Heart right ventricle (tissue), 16 donors: ENCODE results near the gene KRT10. TPM values are rescaled to one million over a fixed set of nuclear protein-coding genes. Genes with fewer than 3 reads are reported as not detected.
A peak's percentile ranks its signal among the peaks of the same experiment; 100 is the strongest.

ENCODE experiments used
- ATAC-seq, 8 donors: fragments of 200-7000 bp; cut with Tn5 transposase; one replicate each; pipeline ENCODE4 v1.9.1; 2020; ENCODE audit warnings: mild to moderate bottlenecking in 8 of 8, moderate library complexity in 8 of 8, moderate number of reproducible peaks in 1 of 8
- DNase-seq, 2 donors: peaks; one replicate each; pipeline ENCODE4 v3.0.0-alpha.2; 2020
- H3K27ac ChIP-seq, 10 donors: fragments of 200-600 bp; sonication (generic) in 2 of 10; one replicate each; pipeline versions ENCODE4 v1.5.0 to v1.8.0; 2020 to 2022; ENCODE audit warnings: mild to moderate bottlenecking in 3 of 10
- H3K27me3 ChIP-seq, 7 donors: fragments of 200-600 bp; one replicate each; pipeline ENCODE4 v1.8.0; 2021 to 2022; ENCODE audit warnings: mild to moderate bottlenecking in 2 of 7
- H3K36me3 ChIP-seq, 9 donors: fragments of 200-600 bp; sonication (generic) in 1 of 9; one replicate each; pipeline versions ENCODE4 v1.5.0 to v1.8.0; 2020 to 2022; ENCODE audit warnings: mild to moderate bottlenecking in 2 of 9
- H3K4me1 ChIP-seq, 9 donors: fragments of 200-600 bp; sonication (generic) in 1 of 9; one replicate each; pipeline versions ENCODE4 v1.5.0 to v1.8.0; 2020 to 2022; ENCODE audit warnings: mild to moderate bottlenecking in 4 of 9
- H3K4me3 ChIP-seq, 10 donors: fragments of 200-600 bp; sonication (generic) in 2 of 10; one replicate each; pipeline versions ENCODE4 v1.5.0 to v1.8.0; 2020 to 2022; ENCODE audit warnings: mild to moderate bottlenecking in 7 of 10, moderate library complexity in 2 of 10
- H3K9me3 ChIP-seq, 11 donors: fragments of 200-600 bp in 10 of 11; sonication (generic) in 2 of 11; one replicate each; pipeline versions ENCODE4 v1.5.0 to v1.8.0; 2013 to 2022; ENCODE audit warnings: mild to moderate bottlenecking in 2 of 11, control low read depth in 1 of 11, moderate library complexity in 1 of 11
- WGBS, 2 donors: extraction: QIAGEN DNeasy Blood & Tissue Kit; methylation state at CpG; one replicate each; pipeline ENCODE4 v1.1.7; 2013; ENCODE audit warnings: inconsistent platforms in 1 of 2; 5-methylcytosine and 5-hydroxymethylcytosine counted together
- intact Hi-C, 10 donors: fragments of 100-400 bp; cut with DNase I; formaldehyde crosslinking; loops; one replicate each; pipeline versions ENCODE4 v1.11.1 to v1.14.2; 2022
- long read RNA-seq, 3 donors: library from polyadenylated mRNA; unstranded; transcript quantifications; one replicate each; pipeline ENCODE4 v2.0.0, GENCODE V29; 2020 to 2021
- polyA plus RNA-seq, 2 donors: library from polyadenylated mRNA; stranded (reverse); fragments of 200-250 nt; gene quantifications; one replicate each; pipeline ENCODE4 v1.2.3, GENCODE V29; 2013
- total RNA-seq, 10 donors: library from RNA; stranded (reverse); fragmentation: NEBNext Ultra II Directional in 3 of 10; extraction: Animal tissue kit (Norgen Biotek cat#: 25700) in 3 of 10; gene quantifications; one replicate each; pipeline versions ENCODE4 v1.2.1 to v1.2.4, GENCODE V29; 2021 to 2023
- TF ChIP-seq, protein P1 (sequence below), 9 donors: fragments of 200-600 bp; sonication (generic) in 2 of 9; IDR thresholded peaks; one replicate each; pipeline versions ENCODE4 v1.5.0 to v1.8.0; 2021 to 2022; ENCODE audit warnings: antibody characterized with exemption in 9 of 9, mild to moderate bottlenecking in 5 of 9, moderate library complexity in 1 of 9
- donor health status: Arrhythmogenic right ventricular cardiomyopathy.
- donor health status: ischemic (EF 13 %, LVEDD 7.1; RV severe dilation, severe dysfunction).
- donor health status: healthy with polysubstance abuse.
- donor health status: DM: no; HTN: yes; CAD: no.
- donor health status: DM: no; HTN: no; CAD: no.
- donor health status: ischemic (EF 25% LVEDD 6.9; RV normal size, moderate dysfunction).
- donor health status: ischemic (EF 25% LVEDD 5.7; RV mildly dilated, moderate dysfunction).
- donor health status: healthy.
- donor health status: DM: yes; HTN: yes; CAD: no.
- donor health status: Ischemic cardiomyopathy.
- donor health status: ischemic (EF 35%, LVEDD 5.7; RV mildly dilated, moderate dysfunction).
- donor health status: nonischemic (EF 11% LVEDD 7.7; RV severe dilation, severe dysfunction).
- donor health status: DM: yes; HTN: yes; CAD: no.
- donor health status: PGD.
- donor health status: ischemic (EF 29% LVEDD 5.4; RV normal size, mild dysfunction).
- donor health status: nonischemic (EF 23%, LVEDD 6.1; RV moderate dilation, normal function).

Gene KRT10
- total RNA-seq: 10 to 100 TPM; 40.9 to 63.1 (median 48.5) TPM
- polyA plus RNA-seq: 10 to 100 TPM; 44.0 to 86.8 TPM
- long read RNA-seq, donor 1, partial matches to known transcripts: 59 of 61 reads
- long read RNA-seq, donor 1, other reads (novel, unspliced or antisense): 1 of 61 reads
- long read RNA-seq, donor 2, transcript KRT10-202 (2 exons, 583 nt): major isoform, 13 of 112 reads
- long read RNA-seq, donor 2, partial matches to known transcripts: 97 of 112 reads
- long read RNA-seq, donor 2, other reads (novel, unspliced or antisense): 2 of 112 reads
- long read RNA-seq, donor 3, partial matches to known transcripts: 3 of 3 reads
- long read RNA-seq, donor 3, other reads (novel, unspliced or antisense): 0 of 3 reads

DNA sequence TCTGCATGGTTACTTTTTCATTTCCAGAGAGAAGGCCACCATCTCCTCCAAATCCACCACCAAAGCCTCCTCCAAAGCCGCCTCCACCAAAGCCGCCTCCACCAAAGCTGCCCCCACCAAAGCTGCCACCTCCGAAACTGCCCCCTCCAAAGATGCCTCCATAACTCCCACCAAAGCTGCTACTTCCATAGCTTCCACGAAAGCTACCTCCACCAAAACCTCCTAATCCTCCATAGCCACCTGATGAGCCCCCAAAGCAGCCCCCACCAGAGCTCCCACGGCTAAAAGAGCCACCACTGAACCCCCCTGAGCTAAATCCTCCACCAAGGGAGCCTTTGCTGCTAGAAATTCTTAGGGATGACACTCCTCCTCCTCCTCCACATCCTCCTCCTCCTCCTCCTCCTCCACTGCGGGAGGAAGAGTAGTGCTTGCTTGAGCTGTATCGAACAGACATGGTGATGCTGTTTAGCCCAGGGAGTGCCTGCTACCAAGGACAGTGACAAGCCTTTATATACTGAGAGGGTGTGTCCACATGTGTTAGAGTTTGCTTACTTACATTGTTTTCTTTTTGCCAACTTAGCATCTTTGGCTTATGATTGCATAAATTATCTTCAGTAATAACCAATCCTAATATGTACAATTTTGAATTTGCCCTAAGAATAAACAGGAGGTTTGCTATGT lies at the start of gene KRT10:
Gene KRT10 (minus strand): TSS at position 483 of the 681 bp plus-strand sequence. CDS start 29 bp downstream, at position 454.
- Histone ChIP-seq H3K27me3 (no peaks in the 10 kb centered on the region), H3K27ac (peak within 1 kb of the TSS in 2 of 10 donors; percentile 94 to 98), H3K4me3 (no peak within 1 kb of the TSS), H3K9me3 (no peaks in the 10 kb centered on the region), H3K36me3 (peaks cover 0 to 9% (median 0%) of the 10 kb centered on the region in 9 donors), H3K4me1 (peaks cover 0 to 39% (median 24%) of the 10 kb centered on the region in 9 donors)
- ATAC-seq (no peak), DNase-seq (no peak)
- intact Hi-C loops: loop anchor here in 1 of 10 donors (10.0 kb wide), 1 partner anchor 57 kb away; no protein-coding TSS in a partner anchor
- 70 to 89% methylated on average over 7 of the region's 7 CpGs for WGBS, 2 donors
- TF ChIP-seq, protein P1, sequence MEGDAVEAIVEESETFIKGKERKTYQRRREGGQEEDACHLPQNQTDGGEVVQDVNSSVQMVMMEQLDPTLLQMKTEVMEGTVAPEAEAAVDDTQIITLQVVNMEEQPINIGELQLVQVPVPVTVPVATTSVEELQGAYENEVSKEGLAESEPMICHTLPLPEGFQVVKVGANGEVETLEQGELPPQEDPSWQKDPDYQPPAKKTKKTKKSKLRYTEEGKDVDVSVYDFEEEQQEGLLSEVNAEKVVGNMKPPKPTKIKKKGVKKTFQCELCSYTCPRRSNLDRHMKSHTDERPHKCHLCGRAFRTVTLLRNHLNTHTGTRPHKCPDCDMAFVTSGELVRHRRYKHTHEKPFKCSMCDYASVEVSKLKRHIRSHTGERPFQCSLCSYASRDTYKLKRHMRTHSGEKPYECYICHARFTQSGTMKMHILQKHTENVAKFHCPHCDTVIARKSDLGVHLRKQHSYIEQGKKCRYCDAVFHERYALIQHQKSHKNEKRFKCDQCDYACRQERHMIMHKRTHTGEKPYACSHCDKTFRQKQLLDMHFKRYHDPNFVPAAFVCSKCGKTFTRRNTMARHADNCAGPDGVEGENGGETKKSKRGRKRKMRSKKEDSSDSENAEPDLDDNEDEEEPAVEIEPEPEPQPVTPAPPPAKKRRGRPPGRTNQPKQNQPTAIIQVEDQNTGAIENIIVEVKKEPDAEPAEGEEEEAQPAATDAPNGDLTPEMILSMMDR (IDR thresholded peaks at IDR 0.05): no peak

DNA sequence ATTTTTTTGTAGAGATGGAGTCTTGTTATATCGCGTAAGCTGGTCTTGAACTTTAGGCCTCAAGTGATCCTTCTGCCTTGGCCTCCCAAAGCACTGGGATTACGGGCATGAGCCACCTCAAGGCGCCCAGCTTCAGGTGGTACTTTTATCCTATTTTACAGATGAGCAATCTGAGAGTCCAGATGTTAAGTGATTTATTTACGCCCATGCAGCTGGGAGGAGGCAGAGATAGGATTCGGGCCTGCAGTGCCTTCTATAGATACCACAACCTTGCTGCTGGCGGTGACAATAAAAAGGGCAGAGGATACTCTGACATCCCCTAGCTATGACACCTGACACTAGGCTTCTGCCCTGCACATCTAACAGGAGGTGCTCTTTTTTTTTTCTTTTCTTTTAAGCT lies 48.9 kb upstream of the KRT10 start:
- 87 to 96% methylated on average over 7 of the region's 7 CpGs for WGBS, 2 donors
- Histone ChIP-seq H3K27ac (no peak overlapping the region), H3K36me3 (no peaks in the 10 kb centered on the region), H3K4me1 (no peaks in the 10 kb centered on the region), H3K4me3 (no peak overlapping the region), H3K9me3 (no peaks in the 10 kb centered on the region), H3K27me3 (peaks cover 0 to 23% (median 7%) of the 10 kb centered on the region in 7 donors)
- intact Hi-C loops: no loop called here
- TF ChIP-seq, protein P1 (IDR thresholded peaks at IDR 0.05): no peak
- DNase-seq (no peak), ATAC-seq (no peak)

DNA sequence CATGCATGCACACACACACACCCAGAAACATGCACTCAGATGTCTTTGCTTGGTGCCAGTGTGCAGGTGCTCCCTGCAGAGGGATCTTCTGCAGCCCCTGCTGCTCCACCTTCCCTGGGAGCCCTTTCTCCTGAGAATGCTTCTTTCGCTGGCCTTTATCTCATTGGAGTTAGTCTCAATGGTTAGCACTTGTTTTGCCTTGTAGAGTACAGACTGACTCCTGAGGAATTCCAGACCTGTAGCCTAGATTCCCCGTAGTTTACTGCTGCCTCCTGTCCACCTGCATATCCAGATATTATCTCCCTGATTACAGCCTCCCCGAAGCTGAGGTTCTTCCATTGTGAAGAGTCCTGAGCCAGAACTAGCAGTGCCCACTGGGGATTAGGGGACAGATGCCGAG lies 47.7 kb upstream of the KRT10 start:
- Histone ChIP-seq H3K27me3 (peaks cover 0 to 23% (median 7%) of the 10 kb centered on the region in 7 donors), H3K9me3 (no peaks in the 10 kb centered on the region), H3K4me3 (no peak overlapping the region), H3K4me1 (no peaks in the 10 kb centered on the region), H3K36me3 (no peaks in the 10 kb centered on the region), H3K27ac (no peak overlapping the region)
- no peak for ATAC-seq
- intact Hi-C loops: no loop called here
- no peak for DNase-seq
- TF ChIP-seq, protein P1 (IDR thresholded peaks at IDR 0.05): no peak
- WGBS, 2 donors: 41 to 57% methylated on average over 4 of the region's 4 CpGs

DNA sequence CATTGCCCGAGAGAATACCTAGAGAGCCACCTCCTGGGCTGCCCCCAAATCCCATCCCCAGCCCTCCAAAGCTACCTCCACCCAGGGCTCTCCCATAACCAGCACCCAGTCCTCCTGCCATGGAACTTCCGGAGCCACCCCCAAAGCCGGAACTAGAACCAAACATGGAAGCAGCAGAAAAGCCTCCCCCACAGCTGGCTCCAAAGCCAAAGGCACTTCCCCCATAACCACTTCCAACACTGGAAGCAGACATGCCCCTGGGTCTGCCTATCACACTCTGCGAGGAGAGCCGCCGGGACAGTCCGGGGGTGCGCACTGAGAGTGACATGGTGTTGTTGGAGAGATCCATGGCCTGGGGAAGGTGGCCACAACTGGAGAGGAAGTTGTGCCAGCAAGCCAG lies 44.4 kb upstream of the KRT10 start, which contains the start of gene KRT12:
Gene KRT12 (minus strand): TSS at position 386 of the 400 bp plus-strand sequence. CDS start 37 bp downstream, at position 349.
- DNase-seq: no peak
- no peak for ATAC-seq
- Histone ChIP-seq H3K4me3 (no peak within 1 kb of the TSS), H3K4me1 (no peaks in the 10 kb centered on the region), H3K9me3 (no peaks in the 10 kb centered on the region), H3K27ac (no peak within 1 kb of the TSS), H3K36me3 (no peaks in the 10 kb centered on the region), H3K27me3 (peaks cover 0 to 33% (median 14%) of the 10 kb centered on the region in 7 donors)
- TF ChIP-seq, protein P1 (IDR thresholded peaks at IDR 0.05): no peak
- intact Hi-C loops: no loop called here
- 78 to 81% methylated on average over 8 of the region's 8 CpGs for WGBS, 2 donors
